NCI-H128 (cell line): ENCODE measurements around the gene THADA.
"Not testable (repeated sequence)": the region's sequence is repeated elsewhere in the genome, so short reads cannot be mapped to it uniquely, and the experiment has no call there.

Experiments
- DNase-seq: peaks from one replicate; lab custom pipeline; 2025; ENCODE audit not compliant: unreplicated experiment; lab: John Stamatoyannopoulos, UW

The THADA gene

GRCh38 chr2:43309935-43310334 is 285.9 kb downstream of the THADA start:
- DNase-seq: no peak

DNA sequence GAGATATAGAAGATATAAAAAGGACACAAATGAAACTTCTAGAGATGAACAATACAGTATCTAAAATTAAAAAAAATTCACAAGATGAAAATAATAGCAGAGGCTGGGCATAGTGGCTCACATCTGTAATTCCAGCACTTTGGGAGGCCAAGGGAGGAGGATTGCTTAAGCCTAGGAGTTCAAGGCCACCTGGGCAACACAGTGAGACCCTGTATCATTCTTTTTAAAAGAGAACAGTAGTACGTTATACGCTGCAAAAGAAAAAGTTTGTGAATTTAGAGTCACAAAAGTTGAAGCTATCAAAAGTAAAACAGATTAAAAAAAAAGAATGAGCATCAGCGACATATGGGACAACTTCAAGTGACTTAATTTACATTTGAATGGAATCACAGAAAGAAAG is 287.9 kb downstream of the THADA start:
- no peak for DNase-seq

- no peak for DNase-seq
These were observed 288.8 kb downstream of the THADA start for GRCh38 chr2:43307046-43307445.

GRCh38 chr2:43306197-43306596 is 289.6 kb downstream of the THADA start:
- DNase-seq: no peak

DNA sequence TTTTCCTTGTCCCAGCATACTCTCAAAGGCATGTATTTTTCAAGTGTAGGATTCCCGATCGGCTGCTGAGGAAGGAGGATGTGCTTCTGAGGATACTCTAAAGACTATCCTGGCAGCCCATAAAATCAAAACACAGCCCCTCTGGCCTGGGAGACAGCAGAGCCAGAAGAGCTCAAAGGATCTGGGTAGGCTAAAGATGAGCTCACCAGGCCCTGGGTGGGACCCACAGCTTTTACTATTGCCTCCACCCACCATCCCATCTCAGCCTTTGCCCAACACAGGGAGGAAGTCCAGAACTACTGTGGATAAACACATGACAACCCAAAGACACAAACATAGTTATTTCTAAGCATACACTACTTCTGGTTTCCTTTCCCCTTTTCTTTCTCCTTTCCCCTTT is 290.3 kb downstream of the THADA start:
- DNase-seq: no peak

DNA sequence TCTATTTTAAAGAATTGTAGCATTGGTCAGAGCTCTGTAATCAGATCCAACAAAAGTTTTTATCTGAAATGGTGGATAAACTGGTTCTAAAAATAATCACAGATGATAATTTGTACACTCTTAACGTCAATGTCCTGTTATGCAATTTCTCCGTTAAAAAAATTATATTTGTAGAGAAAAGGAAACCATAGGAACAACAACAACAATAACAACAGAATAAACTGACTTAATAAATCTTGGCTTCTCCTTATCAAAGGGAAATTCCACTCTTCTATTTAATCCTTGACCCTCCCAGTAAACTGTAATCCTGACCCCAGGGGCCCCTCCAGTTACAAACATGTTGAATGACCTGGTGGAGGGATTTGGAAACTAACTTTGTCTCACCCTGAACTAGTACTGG is 290.8 kb downstream of the THADA start:
- DNase-seq: no peak

GRCh38 chr2:43303889-43304288 is 291.9 kb downstream of the THADA start:
- DNase-seq: no peak

- DNase-seq: no peak
These were observed 292.8 kb downstream of the THADA start for GRCh38 chr2:43302961-43303494.

DNA sequence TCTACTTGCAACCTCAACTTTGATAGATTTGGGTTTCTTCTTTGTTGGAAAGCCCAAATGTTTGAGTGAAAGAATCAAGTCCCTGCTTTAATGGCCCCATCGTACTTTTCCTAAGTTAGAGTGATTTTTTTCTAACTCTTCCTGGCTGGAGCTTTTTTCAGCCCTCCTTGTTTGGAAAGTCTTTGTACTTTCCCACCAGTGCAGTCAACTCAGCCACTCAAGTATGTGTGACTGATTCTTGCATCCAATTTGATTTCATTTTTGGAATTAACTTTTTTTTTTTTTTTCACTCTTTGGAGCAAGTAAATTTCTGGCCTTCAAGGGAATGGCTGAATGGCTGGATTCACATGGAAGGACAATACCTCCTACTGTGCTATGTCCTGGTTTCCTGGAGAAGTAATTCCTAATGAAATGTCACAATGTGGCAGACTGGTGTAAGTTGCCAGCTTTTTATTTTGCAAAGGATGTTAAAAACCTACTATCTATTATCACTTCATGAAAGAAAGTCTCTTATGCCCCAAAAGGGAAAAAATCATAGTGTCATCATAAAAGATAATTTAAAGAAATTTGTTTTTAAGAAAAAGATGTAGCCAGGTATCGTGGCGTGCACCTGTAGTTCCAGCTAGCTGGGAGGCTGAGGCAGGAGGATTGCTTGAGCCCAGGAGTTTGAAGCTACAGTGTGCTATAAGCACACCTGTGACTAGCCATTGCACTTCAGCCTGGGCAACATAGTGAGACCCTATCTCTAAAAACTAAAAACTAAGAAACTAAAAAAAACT is 293.5 kb downstream of the THADA start:
- no peak for DNase-seq

DNA sequence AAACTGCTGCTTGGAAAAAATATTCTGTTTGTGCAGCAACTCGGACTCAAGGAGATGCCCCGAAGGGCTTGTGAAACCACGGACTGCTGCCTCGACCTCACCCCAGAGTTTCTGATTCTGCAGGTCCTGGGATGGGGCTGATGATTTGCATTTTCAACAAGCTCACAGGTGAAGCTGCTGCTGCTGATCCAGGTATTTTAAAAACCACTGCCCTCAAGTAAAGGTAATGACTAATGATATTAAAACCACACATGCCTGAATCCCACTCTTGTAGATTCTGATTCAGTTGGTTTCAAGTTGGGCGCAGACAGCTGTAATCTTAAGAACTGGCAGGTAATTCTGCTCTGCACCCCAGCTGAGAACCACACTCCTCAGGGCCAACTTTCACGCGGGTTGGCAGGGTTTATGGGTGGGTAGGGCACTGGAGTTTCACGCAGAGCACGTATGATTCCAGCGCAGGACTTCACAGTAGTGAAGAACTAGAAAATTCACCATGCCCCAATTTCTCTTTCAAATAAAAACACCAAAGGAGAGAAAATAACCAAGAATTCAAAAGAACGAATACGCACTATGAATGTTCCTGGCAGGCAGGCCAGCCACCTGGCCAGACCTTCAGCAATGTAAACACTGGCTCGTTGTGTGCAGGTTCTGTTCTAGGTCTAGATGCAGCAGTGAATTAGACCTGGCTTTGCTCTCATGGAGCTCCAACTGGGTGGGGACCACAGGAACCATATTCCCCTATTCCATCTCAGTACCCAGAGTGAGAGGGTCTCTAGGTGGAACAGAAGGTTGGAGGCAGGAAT is 294.9 kb downstream of the THADA start:
- DNase-seq: no peak

- DNase-seq: no peak
These were observed 295.6 kb downstream of the THADA start for GRCh38 chr2:43300222-43300621.

DNA sequence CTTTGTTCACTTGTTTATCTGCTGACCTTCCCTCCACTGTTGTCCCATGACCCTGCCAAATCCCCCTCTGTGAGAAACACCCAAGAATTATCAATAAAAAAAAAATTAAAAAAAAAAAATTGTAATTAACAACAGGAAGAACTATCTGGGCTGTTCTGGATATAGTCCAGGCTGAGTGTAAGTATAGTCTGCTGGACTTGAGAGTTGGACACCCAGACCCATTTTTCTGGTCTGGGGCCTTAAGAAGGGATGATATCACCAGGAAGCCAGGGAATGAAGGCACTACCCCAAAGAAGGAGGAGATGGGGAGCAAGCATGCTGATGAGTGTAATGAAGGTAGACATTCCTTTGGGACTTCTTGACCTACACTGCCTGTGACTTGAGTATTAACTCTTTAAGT is 297.3 kb downstream of the THADA start:
- no peak for DNase-seq

DNA sequence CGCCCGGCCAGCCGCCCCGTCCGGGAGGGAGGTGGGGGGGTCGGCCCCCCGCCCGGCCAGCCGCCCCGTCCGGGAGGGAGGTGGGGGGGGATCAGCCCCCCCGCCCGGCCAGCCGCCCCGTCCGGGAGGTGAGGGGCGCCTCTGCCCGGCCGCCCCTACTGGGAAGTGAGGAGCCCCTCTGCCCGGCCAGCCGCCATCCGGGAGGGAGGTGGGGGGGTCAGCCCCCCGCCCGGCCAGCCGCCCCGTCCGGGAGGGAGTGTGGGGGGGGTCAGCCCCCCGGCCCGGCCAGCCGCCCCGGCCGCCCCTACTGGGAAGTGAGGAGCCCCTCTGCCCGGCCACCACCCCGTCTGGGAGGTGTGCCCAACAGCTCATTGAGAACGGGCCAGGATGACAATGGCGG is 298.1 kb downstream of the THADA start:
- not testable (repeated sequence) for DNase-seq

DNA sequence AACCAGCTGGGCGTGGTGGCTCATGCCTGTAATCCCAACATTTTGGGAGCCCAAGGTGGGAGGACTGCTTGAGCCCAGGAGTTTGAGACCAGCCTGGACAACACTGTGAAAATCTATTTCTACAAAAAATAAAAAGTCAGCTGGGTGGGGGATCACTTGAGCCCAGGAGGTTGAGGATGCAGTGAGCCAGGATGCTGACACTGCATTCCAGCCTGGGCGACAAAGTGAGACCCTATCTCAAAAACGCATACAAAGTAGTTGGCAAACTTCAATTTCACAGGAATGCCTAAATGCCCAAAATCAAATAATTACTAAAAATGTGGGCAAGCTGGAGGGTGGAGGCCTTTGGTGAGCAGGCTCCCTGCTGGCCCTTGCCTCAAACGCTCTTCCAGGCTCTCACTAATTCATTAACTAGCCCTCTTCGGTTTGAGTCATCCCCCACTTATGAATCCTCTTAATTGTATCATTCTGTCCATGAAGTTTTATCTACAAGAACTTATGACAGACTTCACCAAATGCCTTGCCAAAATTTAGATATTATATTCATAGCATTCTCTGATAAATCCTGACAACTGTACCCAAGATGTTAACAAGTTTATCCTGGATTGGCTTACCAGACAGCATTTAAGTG is 300.8 kb downstream of the THADA start:
- DNase-seq: no peak

DNA sequence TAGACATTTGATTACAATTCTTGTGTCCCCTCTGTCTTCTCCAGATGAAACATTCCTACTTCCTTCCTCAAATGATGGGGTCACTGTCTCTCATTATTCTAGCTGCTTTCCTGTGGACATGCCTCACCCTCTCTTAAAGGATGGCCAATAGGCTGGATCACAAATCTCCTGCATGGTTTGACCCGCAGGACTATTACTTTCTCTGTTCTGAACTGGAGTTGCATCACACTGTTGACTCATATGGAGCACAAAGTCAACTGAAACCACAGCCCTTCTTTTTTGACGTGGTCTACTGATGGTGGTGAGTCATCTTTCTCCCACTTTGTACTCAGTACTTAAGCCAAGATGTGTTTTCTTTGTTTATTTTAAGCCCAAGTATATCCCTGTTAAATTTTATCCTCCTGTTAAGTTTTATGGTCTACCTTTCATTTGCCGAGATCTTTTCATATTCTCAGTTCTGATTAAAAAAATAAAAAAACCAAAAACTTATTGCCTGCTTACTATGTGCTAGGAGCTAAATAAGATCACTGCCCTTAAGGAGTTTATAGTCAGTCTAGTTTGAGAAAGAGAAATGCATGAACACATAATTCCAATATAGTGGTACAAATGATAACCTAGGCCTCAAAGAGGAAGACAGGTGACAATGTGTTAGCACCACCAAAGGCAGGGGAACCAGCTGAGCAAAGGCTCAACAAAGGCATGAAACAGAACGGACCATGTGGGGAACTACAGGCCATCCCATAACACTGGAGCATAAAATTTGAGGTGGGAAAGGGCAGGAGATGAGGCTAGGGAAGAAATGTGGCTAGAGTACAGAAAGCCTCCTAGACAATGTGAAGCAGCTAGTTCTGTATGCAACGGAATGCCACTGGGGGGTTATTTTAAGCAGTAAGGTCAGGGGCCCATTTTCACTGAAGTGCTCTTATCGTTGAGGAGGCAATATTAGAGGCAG is 301.8 kb downstream of the THADA start:
- no peak for DNase-seq

GRCh38 chr2:43292851-43293743 is 302.7 kb downstream of the THADA start:
- no peak for DNase-seq

GRCh38 chr2:43292297-43292696 is 303.5 kb downstream of the THADA start:
- DNase-seq: no peak

DNA sequence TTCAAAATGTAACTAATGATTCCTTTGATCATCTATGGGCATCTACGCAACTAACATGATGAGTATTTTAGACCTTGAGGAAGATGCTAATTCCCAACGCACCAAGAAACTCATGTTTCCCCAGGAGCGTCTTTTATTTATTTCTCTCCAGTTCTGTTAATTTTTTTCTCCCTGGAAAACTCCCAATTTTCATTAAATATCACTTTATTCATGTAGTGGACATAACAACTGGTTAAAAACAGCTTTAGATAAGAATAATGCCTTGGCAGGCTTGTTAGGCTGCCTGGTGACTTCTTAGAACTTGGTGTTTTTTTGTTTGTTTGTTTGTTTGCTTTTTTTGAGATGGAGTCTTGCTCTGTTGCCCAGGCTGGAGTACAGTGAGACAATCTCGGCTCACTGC is 306.5 kb downstream of the THADA start:
- DNase-seq: no peak

DNA sequence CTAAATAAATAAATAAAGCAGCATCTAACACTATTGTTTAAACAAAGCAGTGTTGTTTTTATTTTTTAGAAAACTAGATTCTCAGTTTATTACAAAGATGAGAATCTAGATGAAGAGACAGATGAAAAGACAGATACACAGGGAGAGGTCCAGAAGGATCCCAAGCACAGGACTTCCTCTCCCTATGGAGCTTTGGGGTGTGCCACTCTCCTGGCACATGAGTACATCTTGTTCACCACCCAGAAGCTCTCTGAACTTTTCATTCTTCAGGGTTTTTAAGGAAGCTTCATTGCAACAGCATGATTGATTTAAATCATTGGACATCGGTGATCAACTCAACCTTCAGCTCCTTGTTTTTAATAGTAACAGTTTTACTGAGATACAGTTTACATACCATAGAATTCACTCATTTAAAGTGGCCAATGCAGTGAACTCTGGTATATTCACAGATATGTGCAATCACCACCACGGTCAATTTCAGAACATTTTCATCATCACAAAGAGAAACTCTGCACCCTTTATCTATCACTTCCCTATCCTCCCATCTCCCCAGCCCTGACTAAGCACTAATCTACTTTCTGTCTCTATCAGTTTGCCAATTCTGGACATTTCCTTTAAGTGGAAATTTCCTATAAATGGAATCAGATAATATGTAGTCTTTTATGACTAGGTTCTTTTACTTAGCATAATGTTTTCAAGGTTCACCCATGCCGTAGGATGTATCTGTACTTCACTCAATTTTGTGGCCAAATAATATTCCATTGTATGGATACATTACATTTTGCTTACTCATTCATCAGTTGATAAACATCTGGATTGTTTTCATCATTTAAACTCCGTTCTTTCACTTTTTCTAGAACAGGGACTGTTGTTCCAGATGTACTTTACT is 307.2 kb downstream of the THADA start:
- no peak for DNase-seq
